NCI-H187 (cell line): Measurements from ENCODE around the gene TIAM2.
A peak's percentile ranks its signal among the peaks of the same experiment; 100 is the strongest.
"Not testable (repeated sequence)": the region's sequence is repeated elsewhere in the genome, so short reads cannot be mapped to it uniquely, and the experiment has no call there.

ENCODE experiments used
- DNase-seq, 2 experiments: peaks; one replicate each; lab custom pipeline; 2025; lab: John Stamatoyannopoulos, UW

Gene TIAM2

DNA sequence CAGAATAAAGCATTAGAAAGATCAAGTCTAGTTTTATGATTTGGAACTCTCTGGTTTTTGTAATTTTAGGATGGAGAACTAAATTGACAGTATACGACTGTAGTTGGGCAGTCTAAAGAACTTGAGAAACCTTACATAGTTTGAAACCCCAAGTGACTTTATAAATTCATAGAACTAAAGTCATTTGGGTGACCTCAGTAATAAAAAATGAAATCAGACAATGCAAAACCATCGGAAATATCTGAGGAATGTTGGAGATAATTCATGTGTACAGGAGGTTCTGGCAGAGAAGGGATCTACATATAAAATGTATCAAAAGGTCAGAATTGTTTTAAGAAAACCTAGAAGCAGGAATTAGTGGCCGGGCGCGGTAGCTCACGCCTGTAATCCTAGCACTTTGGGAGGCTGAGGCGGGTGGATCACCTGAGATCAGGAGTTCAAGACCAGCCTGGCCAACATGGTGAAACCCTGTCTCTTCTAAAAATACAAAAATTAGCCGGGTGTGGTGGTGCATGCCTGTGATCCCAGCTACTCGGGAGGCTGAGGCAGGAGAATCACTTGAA, 108.0 kb downstream of the TIAM2 start:
- not testable (repeated sequence) for DNase-seq

- no peak for DNase-seq
Observed at GRCh38 chr6:155103816-155104366, 108.8 kb downstream of the TIAM2 start.

DNA sequence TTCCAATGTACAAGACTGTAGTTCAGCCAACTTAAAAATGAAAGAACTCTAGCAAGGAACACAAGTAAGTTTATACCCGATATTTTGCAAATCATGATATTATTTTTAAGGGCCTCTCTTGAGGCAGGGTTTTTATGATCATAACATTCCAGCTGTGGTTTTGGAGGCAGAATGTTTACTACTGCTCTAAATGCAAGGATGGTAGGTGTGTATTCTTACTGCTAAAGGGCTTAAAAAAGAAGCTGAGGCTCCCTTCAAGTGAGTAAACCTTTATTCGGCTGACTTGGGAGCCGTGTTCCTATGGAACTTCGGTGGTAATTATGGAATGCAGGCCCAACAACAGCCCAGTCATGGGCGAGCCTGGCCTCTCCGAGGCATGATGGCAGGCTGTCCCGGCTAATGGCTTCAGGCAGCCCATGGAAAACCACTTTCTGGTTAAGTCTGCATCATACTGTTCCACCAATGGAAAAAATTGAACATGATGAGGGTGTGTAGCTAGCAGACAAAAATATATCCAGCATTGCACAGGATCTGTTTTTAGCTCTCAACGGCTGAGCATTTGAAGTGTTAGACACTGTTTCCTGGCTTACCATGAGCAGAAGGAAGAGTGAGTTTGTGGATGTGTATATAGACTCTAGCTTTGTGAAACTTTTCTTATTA, 111.5 kb downstream of the TIAM2 start:
- no peak for DNase-seq

DNA sequence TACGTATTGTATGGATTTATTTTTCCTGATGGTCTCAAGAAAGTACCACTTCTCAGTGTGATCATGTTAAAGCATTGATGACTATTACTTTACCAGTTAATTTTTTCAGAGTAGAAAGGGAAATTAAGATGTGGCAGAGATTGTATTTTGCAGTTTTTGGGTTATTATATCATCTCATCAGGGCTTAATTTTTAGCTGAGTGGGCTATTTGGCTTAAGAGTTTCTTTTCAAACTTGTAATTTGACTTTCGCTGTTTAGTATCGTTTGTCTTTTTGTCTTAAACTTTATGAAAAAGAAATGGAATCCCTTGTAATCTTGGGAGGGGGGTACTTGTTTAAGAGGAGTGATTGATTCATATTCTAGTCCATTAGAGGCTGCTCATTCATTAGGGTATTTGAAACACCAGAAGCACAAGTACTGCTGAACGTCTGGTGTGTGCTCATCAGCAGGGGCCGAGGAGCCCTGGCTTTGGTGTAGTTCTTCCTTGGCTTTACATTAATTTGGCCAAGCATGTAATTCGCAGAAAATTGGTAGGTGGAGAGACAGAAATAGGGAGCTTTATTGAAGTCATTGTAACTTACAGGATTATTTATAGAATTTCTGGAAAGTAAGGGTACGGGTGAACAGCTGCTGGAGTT, 112.4 kb downstream of the TIAM2 start:
- DNase-seq: no peak

DNA sequence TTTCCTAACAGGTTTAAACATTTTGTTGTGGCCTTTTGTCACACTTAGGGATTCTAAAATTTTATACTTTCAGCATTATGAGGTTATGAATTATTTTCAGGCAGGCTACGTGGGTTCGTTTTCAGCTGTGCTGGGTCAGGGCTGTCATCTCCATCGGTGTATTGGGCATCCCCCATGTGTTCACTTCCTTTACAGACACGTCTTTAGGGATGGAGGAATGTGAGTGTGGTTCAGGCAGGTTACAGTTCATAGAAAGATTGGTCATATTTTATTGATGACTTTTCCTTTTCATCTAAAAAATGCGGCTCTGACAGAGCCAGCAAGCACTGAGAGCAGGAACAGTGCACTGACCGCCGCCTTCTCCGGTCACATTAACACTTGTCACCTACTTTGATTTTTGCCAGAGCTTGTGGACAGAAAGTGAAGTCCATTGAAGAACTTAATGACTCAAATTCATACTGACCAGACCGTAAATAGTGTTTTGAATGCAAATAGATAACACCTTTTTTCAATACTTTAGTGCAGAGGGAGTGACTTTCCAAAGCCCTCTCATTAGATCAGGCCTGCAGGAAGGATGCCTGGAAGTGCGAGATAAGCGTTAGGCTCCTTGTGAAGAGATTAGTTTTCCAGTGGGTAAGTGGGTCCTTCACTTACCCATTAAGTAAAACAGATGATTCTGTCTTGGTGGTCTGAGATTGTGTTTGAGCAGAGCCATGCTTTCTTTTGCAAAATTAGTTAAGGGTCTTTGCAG, 113.1 kb downstream of the TIAM2 start:
- no peak for DNase-seq

DNA sequence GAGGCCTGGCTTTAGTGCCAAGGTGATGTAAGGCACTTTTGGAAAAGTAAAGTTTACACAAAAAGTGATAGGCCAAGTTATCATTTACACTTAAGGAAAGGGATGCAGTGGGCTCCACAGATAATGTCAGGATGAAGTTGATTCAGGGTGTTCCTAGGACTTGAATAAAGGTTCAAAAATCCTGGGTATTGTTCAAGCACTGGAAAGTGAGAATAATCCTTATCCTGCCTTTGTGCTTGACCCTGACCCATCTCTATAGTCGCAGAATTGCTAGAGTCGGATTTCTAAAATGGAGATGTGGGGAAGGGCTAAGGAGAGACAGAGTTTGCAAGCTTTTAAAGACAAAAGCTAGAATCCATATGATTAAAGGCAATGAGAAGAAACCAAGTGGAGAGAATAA, 115.6 kb downstream of the TIAM2 start:
- no peak for DNase-seq

GRCh38 chr6:155112757-155113156, 117.6 kb downstream of the TIAM2 start:
- no peak for DNase-seq

- no peak for DNase-seq
Observed at GRCh38 chr6:155115893-155116570, 120.9 kb downstream of the TIAM2 start.

DNA sequence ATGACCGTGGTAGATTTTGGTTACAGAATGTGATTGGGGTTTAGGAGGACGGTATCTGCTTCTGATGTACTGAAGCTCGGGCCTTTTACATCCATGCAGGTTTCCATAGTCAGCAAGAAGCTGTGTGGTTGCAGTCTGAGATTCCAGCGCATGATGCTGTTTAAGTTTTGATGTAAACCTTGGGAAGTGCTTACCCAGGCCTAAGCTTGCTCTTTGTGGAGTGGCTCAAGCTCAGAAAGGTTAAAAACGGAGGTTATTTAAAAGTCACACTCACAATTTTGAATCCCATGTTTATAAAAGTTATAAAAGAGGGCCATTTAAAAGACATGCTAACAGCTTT, 121.4 kb downstream of the TIAM2 start:
- no peak for DNase-seq

DNA sequence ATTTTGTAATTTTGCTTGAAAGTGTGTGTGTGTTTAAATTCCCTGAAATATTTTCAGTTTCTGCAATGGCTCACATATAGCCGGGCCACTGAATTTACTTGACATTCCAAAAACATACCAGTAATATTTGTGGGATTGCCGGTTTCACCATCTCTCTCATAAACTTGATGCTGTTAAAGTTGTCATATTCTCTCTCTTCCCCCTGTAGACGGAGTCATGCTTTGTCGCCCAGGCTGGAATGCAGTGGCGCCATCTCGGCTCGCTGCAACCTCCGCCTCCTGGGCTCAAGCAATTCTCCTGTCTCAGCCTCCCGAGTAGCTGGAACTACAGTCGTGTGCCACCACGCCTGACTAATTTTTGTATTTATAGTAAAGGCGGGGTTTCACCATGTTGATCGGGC, 122.1 kb downstream of the TIAM2 start:
- DNase-seq: no peak

DNA sequence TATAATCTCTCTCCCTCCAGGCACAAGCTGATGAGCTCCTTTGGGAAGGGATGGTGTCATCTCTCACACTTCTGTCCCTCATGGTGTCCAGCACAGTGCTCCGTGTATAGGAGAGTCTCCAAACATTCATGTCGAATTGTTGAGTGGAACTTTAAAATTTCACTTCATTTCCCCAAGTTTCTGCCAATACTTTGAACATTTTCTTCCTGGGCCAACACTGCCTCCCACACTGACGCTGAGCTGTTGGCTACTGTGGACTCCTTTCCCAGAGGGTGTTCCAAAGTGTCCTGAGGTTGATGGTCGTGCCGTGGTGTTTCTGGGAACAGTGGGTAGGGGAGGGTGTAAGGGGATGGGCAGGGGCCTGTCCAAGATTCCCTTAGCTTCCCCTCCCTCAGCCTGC, 122.7 kb downstream of the TIAM2 start:
- DNase-seq: no peak

GRCh38 chr6:155119201-155119600, 124.1 kb downstream of the TIAM2 start:
- DNase-seq: not testable (repeated sequence)

DNA sequence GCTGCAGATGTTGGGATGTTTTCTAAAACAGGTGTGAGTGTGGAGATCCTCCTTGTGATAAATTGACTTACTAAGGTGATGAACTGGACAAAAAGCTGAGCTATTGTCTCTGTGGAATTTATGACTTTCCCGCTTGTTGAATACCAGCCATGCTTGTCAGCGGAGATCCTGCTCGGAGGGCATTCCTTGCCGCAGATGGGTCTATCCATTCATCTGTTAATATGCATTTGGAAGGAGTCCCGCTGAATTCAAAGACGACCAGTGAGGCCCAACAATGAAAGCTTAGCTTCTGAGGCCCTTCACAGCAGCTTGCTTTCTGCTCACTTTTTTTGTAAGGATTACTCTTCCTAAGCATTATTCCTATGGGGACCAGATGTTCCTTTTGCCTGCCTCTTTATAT, 124.9 kb downstream of the TIAM2 start:
- peak in 1 of 2 experiments; percentile 11 for DNase-seq

- DNase-seq: no peak
Observed at GRCh38 chr6:155121294-155121693, 126.2 kb downstream of the TIAM2 start.

DNA sequence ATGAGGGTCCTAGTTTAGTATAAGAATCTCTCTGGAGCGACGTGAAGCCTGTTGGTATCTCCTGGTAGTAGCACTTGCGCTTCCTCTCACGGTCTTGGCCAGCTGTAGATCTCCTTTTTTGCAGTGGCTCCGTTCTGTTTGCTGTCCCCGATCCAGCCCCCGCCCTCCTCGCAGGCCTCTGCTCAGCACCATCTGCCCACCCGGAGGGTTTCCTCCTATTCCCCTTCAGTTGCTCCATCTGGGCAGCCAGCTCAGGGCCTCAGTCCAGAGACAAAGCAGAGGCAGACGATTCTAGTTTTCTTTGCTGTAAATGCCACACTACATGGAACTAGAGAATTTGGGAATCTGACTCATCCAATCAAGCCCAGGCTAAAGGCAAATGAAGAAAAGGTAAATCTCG, 126.6 kb downstream of the TIAM2 start:
- DNase-seq: no peak

GRCh38 chr6:155122199-155122950, 127.3 kb downstream of the TIAM2 start:
- DNase-seq: no peak

- DNase-seq: no peak
Observed at GRCh38 chr6:155123520-155123919, 128.4 kb downstream of the TIAM2 start.

- no peak for DNase-seq
Observed at GRCh38 chr6:155125906-155126305, 130.8 kb downstream of the TIAM2 start.

DNA sequence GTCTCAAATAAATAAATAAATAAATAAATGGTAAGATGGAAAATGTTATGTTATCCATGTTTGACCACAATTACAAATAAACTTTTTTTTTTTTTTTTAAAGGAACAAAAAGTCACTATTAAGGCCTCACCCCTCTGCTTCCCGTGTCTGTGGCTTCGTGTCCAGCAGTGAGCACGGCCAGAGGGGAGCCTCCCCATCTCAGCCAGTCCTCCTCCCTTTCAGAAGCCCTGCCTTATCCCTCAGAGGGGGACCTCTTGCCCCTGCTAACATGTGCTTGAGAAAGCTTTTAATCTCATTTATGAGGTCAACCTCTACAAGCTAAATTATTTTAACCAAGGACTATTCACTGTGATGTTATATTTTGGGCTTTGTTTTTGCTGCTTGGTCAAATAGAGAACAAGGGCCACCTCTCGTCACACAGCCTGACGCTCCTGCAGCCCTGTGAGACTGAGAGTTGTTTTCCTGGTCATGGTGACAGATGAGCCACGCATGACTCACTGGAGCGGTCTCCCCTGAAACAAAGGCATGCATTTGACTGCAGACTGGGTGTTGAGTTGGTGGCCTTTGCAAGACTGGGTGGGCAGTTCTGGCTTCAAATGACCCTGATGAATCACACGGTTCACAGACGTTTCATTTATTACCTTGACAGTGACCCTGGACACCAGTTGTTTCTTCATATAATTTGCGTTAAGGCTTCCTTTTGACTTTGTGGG, 131.8 kb downstream of the TIAM2 start:
- no peak for DNase-seq

DNA sequence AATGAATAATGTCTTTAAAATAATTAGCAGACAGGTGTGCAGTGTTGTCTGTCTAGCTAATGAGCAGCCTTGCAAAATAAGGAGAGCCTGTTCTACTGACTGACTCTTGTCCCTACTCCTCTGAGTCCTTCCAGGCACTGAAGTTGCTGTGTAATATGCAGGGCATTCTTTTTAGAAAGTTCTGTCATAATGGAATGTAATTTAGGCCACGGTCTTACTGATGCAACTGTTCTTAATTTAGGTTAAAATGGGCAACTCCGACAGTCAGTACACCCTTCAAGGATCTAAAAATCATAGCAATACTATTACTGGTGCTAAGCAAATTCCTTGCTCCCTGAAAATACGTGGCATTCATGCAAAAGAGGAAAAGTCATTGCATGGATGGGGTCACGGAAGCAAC, 133.9 kb downstream of the TIAM2 start:
- no peak for DNase-seq

- DNase-seq: no peak
Observed at GRCh38 chr6:155129744-155130143, 134.6 kb downstream of the TIAM2 start.
